Right cardiac atrium (tissue), 5 donors: ENCODE measurements around the gene ERC2. TPM values are rescaled to one million over a fixed set of nuclear protein-coding genes. Genes with fewer than 3 reads are reported as not detected.
A peak's percentile ranks its signal among the peaks of the same experiment; 100 is the strongest.
"Not testable (repeated sequence)": the region's sequence is repeated elsewhere in the genome, so short reads cannot be mapped to it uniquely, and the experiment has no call there.

Experiments
- ATAC-seq, 2 donors: fragments of 200-7000 bp; cut with Tn5 transposase; one replicate each; pipeline versions ENCODE4 v1.8.0 to v1.9.1; 2020; ENCODE audit warnings: moderate library complexity in 2 of 2, mild to moderate bottlenecking in 1 of 2
- DNase-seq, 3 donors: peaks; one replicate each; pipeline ENCODE4 v3.0.0-alpha.2; 2020
- H3K27ac ChIP-seq: one replicate; pipeline ENCODE4 v1.5.1; 2013; ENCODE audit warnings: mild to moderate bottlenecking, low read length, control low read depth, moderate library complexity
- H3K27me3 ChIP-seq: one replicate; pipeline ENCODE4 v1.6.1; 2013; ENCODE audit not compliant: control insufficient read depth, insufficient read depth
- H3K4me1 ChIP-seq: one replicate; pipeline ENCODE4 v1.6.1; 2013; ENCODE audit warnings: low read length; ENCODE audit not compliant: control insufficient read depth, insufficient read depth
- H3K4me3 ChIP-seq: one replicate; pipeline ENCODE4 v1.5.1; 2013; ENCODE audit warnings: low read length, control low read depth
- H3K9me3 ChIP-seq: one replicate; pipeline ENCODE4 v1.6.1; 2013; ENCODE audit warnings: low read length; ENCODE audit not compliant: control insufficient read depth
- WGBS: extraction: QIAGEN DNeasy Blood & Tissue Kit; methylation state at CpG from one replicate; pipeline ENCODE4 v1.1.7; 2013; 5-methylcytosine and 5-hydroxymethylcytosine counted together
- intact Hi-C, 4 donors: fragments of 100-400 bp; cut with DNase I; formaldehyde crosslinking; loops; one replicate each; pipeline versions ENCODE4 v1.11.0 to v1.14.0; 2022 to 2023
- long read RNA-seq, 4 donors: library from polyadenylated mRNA; unstranded; transcript quantifications; one replicate each; pipeline ENCODE4 v2.0.0, GENCODE V29; 2020 to 2021
- polyA plus RNA-seq: library from polyadenylated mRNA; stranded (reverse); fragments of 200-250 nt; gene quantifications from one replicate; pipeline ENCODE4 v1.2.3, GENCODE V29; 2013
- total RNA-seq, 4 donors: library from RNA; stranded (reverse); fragmentation: NEBNext Ultra II Directional; extraction: Animal tissue kit (Norgen Biotek cat#: 25700); gene quantifications; one replicate each; pipeline ENCODE4 v1.2.1, GENCODE V29; 2021
- donor health status: healthy with polysubstance abuse.
- donor health status: DM: no; HTN: yes; CAD: no.
- donor health status: DM: no; HTN: no; CAD: no.
- donor health status: DM: no; HTN: yes; CAD: no; lungs with severe emphysema.
- donor health status: DM: yes; HTN: yes; CAD: no.

ERC2 gene
- total RNA-seq = 1 to 10 TPM; 3.0 to 9.2 (median 5.0) TPM
- polyA plus RNA-seq = 1.5 TPM
- long read RNA-seq, donor 1, partial matches to known transcripts = 0 of 4 reads
- long read RNA-seq, donor 1, other reads (novel, unspliced or antisense) = 4 of 4 reads
- long read RNA-seq, donor 2, partial matches to known transcripts = 0 of 5 reads
- long read RNA-seq, donor 2, other reads (novel, unspliced or antisense) = 5 of 5 reads
- long read RNA-seq, donor 3, partial matches to known transcripts = 5 of 20 reads
- long read RNA-seq, donor 3, other reads (novel, unspliced or antisense) = 15 of 20 reads
- long read RNA-seq, donor 4, partial matches to known transcripts = 0 of 3 reads
- long read RNA-seq, donor 4, other reads (novel, unspliced or antisense) = 3 of 3 reads

DNA sequence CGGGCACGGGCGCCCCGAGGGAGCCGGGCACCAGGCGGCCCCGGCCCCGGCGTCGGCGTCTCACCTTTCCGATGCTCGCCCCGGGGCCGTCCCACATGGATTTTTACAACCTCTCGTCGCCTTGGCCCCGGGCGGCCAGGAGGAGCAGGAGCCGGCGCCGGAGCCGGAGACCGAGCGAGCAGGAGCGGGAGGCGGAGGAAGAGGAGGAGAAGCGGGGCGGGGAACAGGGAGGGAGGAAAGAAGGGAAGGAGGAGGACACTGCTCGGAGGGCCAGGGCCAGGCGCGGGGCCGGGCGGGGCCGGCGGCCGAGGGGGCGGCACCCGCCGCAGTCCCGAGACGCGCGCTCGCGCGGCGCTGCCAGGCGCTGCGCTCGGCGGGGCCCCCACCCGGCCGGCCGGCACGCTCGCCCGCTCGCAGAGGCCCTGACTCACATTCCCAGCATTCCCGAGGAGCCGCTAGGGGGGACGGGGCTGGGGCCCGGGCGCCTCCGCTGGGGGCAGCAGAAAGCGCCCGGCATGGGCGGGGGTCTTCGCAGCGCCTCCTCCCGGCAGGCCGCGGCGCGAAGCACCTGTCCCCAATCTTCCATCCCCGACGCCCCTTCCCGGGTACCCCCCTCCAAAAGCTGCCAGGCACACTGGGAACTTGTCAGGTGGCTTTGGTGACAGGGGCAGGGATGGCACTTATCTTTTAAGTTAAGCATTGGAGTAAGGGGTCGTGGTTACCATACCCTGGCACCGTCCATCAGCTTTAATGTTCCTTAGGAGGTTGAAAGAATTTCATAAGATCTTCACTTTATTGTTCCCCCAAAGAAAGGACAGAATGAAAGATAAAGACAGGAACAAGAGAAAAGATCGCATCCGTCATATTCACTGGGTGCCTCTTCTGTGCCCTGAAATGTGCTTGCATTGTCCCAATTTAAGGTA lies at the start of gene ERC2:
Gene ERC2 (minus strand): TSS at position 284 of the 923 bp plus-strand sequence.
- intact Hi-C loops = no loop called here
- H3K4me1 ChIP-seq = no peaks in the 10 kb centered on the region
- peak; percentile 42 to 68 (median 61) for DNase-seq

DNA sequence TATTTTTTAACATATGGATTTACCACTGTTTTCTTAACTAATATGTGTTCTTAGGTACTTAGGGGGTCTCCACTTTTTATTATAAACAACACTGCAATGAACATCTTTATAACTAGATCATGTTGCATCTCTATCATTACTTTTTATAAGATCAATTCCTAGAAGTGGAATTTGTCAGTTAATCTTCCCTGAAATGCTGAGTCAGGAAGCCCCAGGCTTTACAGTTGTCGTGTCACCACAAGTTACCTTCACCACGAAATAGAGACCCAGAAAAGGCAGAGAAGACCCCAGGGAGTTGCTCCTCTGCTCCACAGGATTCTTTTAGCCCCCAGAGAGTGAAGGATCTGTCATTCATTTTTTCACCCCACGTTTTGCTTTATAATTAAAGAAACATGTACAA lies 34.5 kb upstream of the ERC2 start:
- 54% methylated on average over 3 of the region's 3 CpGs for WGBS
- DNase-seq (no peak), ATAC-seq (no peak)
- intact Hi-C loops = no loop called here
- no peaks in the 10 kb centered on the region for H3K9me3 ChIP-seq
- H3K4me3 ChIP-seq = no peak overlapping the region
- H3K4me1 ChIP-seq = no peaks in the 10 kb centered on the region
- H3K27me3 ChIP-seq = no peaks in the 10 kb centered on the region
- H3K27ac ChIP-seq = no peak overlapping the region

More for the DNA sequence above, at the start of gene ERC2:
- Histone ChIP-seq H3K27ac (no peak within 1 kb of the TSS), H3K4me3 (peak within 1 kb of the TSS; percentile 68), H3K27me3 (peaks cover 4% of the 10 kb centered on the region), H3K9me3 (no peaks in the 10 kb centered on the region)
- 4% methylated on average over 81 of the region's 82 CpGs for WGBS
- peak; percentile 86 to 88 for ATAC-seq

DNA sequence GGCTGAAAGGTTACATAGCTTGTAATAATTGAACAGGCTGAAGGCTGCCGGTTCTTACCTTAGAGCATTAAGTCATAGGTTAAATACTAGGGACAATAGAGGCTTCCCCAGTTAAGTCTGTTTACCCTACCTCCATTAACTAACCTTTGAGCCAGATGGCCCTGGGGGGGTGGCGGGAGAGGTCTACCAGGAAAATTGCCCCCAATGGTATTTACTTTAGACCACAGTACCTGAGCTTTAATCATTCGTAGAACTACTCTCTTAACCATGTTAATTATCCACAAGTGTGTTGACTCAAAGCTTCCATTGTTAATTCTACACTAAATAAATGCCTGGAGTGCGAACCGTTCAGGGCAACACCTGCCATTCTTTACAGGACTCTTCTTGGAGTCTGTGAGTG lies 28.1 kb upstream of the ERC2 start:
- not testable (repeated sequence) for DNase-seq, H3K4me3 ChIP-seq, H3K27ac ChIP-seq, ATAC-seq, H3K4me1 ChIP-seq, H3K9me3 ChIP-seq, H3K27me3 ChIP-seq
- intact Hi-C loops = loop anchor here in 1 of 4 donors (10.0 kb wide), 2 partner anchors 152 to 1012 kb away; partner anchors contain the start of gene WNT5A
- WGBS = 79% methylated on average over 5 of the region's 5 CpGs

DNA sequence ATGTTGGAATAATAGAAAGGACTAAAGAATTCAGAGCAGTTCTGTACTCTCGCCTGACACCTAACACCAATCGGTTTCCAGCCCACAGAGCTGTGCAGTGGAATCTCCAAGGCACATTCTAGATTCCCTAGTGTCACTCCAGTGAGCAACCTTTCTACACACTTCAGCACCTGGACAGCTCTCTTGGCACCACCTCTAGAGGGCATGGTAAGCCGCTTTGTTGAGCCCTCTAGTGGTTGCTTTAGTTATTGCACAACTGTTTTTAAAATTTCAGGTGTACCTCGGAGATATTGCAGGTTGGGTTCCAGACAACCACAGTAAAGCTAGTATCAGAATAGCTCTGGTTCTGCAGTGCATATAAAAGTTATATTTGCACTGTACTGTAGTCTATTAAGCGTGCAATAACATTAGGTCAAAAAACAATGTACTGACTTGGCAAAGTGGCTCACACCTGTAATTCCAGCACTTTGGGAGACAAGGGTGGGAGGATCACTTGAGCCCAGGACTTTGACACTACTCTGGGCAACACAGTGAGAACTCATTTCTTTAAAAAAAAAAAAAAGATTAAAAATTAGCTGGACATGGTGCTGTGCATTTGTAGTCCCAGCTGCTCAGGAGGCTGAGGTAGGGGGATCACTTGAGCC lies 26.5 kb upstream of the ERC2 start:
- intact Hi-C loops = loop anchor here in 3 of 4 donors (2.0 to 10.0 kb wide), 4 partner anchors 150 to 1010 kb away; partner anchors contain the start of gene WNT5A (in 1 of the 3)
- H3K4me3 ChIP-seq = no peak overlapping the region
- 2% methylated on average over 5 of the region's 5 CpGs for WGBS

DNA sequence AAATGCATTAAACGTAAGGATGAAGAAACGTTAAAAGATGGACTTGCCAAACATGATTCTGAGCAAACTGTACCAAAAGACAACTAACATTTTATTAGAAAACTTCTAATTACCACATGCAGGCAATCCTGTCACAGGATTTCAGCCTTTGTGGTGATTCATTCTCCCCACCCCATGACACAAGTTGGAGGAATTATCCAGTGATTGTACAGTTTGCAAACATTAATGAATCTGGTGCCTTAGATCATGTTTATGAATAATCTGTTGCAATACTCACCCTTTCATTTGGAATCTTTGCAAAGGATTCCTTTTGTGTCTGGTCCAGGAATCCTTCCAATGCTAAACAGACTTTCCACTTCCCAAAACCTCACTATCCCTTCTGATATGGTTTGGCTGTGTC lies 23.3 kb upstream of the ERC2 start:
- Histone ChIP-seq H3K27me3 (no peaks in the 10 kb centered on the region), H3K27ac (no peak overlapping the region), H3K9me3 (no peaks in the 10 kb centered on the region), H3K4me1 (peaks cover 1% of the 10 kb centered on the region), H3K4me3 (no peak overlapping the region)
- WGBS = 71% methylated on average over 2 of the region's 2 CpGs
- intact Hi-C loops = loop anchor here in 2 of 4 donors (5.0 to 10.0 kb wide), 3 partner anchors 147 to 1007 kb away; partner anchors contain the start of gene WNT5A (in 1 of the 2)
- ATAC-seq (no peak), DNase-seq (no peak)

More for the DNA sequence above, 26.5 kb upstream of the ERC2 start:
- Histone ChIP-seq H3K4me1 (no peaks in the 10 kb centered on the region), H3K9me3 (no peaks in the 10 kb centered on the region), H3K27me3 (no peaks in the 10 kb centered on the region), H3K27ac (no peak overlapping the region)
- ATAC-seq (peak; percentile 73 to 86), DNase-seq (peak; percentile 76 to 87 (median 86))

DNA sequence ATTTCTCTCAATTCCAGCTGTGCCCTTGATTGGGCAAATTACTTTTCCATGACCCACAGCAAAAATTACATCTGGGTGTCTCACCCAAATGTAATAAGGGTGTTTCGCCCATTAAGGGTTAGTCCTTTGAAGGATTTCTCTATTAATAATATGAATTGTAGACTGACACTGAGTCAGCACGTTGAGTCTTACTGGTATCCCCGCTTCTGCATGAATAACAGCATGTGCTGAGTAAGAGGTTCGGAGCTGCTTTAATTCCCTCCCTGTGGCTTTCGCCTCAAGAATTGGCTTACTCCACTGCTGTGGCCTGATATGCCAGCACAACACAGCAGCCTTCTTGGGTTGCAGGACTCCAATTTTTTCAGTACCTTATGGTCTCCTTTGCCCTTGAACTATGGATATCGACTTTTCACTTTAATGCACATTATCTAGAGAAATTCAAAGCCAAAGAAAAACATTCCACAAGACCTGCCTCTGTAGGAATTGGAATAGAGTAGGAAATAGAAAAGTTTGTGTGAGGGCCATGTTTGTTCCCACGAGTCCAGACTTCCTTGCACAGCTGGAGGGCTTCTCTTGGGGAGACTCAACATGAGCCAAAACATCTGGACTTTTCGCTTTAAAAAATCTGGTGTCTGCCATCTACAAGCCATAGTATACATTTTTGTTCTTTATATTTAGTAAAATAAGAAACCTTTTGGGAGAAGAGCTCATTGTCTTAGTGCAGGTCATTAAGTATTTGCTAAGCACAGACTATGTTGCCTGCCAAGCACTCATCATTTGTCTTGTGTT lies 20.7 kb upstream of the ERC2 start:
- intact Hi-C loops = no loop called here
- H3K27ac ChIP-seq = no peak overlapping the region
- H3K27me3 ChIP-seq = no peaks in the 10 kb centered on the region
- H3K9me3 ChIP-seq = no peaks in the 10 kb centered on the region
- H3K4me3 ChIP-seq = no peak overlapping the region
- H3K4me1 ChIP-seq = peaks cover 1% of the 10 kb centered on the region
- no peak for DNase-seq
- no peak for ATAC-seq
- WGBS = 52% methylated on average over 8 of the region's 8 CpGs

DNA sequence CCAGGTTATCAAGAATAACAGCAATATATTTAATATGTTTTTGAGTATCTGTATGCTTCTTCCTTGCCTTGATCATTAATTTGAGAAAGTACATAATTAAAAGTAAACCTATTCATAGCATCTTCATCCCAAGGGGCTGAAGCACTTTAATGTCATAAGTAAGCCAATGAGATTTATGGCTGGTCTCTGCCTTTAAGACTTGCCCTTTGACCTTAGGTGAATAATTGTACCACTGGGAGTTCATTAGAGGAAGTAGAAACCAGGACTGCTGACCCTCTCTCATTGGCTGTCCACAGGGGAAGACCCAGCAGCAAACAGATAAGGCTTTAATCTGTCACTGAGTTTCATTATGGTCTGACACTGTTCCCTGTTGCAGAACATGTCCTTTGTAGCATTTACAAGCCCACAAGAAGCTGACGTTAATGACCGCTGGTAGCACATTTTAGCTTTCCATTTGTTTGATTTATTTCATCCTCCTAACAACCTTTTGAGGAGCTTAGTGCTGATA lies 16.3 kb upstream of the ERC2 start:
- no peak for DNase-seq
- ATAC-seq = no peak
- 69% methylated on average over 2 of the region's 2 CpGs for WGBS
- H3K4me3 ChIP-seq = no peak overlapping the region
- H3K27ac ChIP-seq = no peak overlapping the region
- H3K4me1 ChIP-seq = peaks cover 1% of the 10 kb centered on the region
- H3K27me3 ChIP-seq = no peaks in the 10 kb centered on the region
- intact Hi-C loops = no loop called here
- H3K9me3 ChIP-seq = no peaks in the 10 kb centered on the region

DNA sequence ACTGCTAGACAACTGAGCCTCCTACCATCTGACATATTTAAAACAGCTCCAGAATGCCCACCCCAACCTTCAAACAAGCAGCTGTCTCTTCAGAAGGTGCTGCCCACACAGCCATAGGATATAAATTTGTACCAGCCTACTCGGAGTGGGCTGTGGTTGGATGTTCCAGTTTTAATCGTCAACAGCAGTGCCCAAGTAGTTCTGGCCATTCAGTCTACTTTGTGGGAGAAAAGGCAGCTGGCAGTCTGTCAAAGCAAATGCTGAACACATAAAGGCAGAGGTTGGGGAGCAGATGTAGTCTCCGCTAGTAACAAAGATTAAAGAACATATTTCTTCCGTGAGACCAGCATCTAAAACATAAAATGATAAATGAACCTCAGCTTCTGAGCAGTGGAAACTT lies 15.9 kb upstream of the ERC2 start:
- no peak overlapping the region for H3K4me3 ChIP-seq
- intact Hi-C loops = no loop called here
- H3K9me3 ChIP-seq = no peaks in the 10 kb centered on the region
- DNase-seq (no peak), ATAC-seq (no peak)
- WGBS = 61% methylated on average over 4 of the region's 4 CpGs
- H3K27me3 ChIP-seq = no peaks in the 10 kb centered on the region
- peaks cover 1% of the 10 kb centered on the region for H3K4me1 ChIP-seq
- no peak overlapping the region for H3K27ac ChIP-seq

DNA sequence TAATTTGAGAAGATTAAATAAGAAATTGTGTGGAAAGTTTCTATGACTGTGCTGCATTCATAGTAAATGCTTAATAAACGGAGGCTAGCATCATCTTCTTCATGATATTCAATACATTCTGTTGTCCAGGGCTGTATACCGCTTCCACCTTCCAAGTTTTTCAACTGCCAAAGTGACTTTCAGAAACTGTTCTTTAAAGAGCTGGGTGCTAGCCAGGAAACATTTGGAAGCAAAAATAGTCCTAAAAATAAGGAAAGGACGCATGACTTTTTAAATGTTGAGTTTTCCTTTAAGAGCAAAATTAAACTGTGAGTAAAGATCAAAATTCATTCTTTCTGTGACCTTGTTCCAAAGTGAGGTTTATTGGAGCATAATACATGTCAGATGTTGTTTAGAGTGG lies 9.4 kb upstream of the ERC2 start:
- Histone ChIP-seq H3K4me3 (no peak overlapping the region), H3K9me3 (no peaks in the 10 kb centered on the region), H3K27ac (no peak overlapping the region), H3K4me1 (no peaks in the 10 kb centered on the region), H3K27me3 (no peaks in the 10 kb centered on the region)
- DNase-seq (no peak), ATAC-seq (no peak)
- WGBS = 51% methylated on average over 3 of the region's 3 CpGs
- intact Hi-C loops = no loop called here

DNA sequence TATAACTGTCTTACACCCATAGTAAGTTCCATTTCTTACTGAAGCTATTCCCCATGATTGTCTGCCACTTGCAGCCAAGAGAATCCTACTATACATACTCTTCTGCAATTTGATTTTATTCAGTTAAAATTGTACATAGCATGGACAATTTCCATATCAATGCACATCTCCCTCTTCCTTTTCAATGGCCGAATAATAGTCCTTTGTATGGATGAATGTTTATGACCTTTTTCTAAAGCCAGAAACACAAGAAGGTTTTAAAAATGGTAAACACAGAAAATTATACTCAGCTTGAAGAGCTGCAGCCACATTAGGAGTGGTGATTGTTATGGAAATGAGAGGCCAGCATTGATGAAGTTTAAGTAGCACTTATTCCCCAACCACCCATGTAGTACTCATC lies 8.5 kb upstream of the ERC2 start:
- intact Hi-C loops = no loop called here
- ATAC-seq (no peak), DNase-seq (no peak)
- Histone ChIP-seq H3K27ac (no peak overlapping the region), H3K4me1 (no peaks in the 10 kb centered on the region), H3K27me3 (peaks cover 2% of the 10 kb centered on the region), H3K9me3 (no peaks in the 10 kb centered on the region), H3K4me3 (no peak overlapping the region)
- 76% methylated on average over 1 of the region's 1 CpG for WGBS
